DOHH2 (cell line): Measurements from ENCODE around the gene ARPC2.

Experiments
- CTCF ChIP-seq: fragments of 200-600 bp; sonication (generic); IDR thresholded peaks from one replicate; pipeline ENCODE4 v1.5.1; 2014; ENCODE audit warnings: antibody characterized with exemption, mild to moderate bottlenecking, low read depth, low read length; ENCODE audit not compliant: poor library complexity, severe bottlenecking
- EZH2phosphoT487 ChIP-seq: fragments of 200-600 bp; sonication (generic); IDR thresholded peaks from 2 replicates; pipeline ENCODE4 v1.6.1; 2017; ENCODE audit warnings: borderline replicate concordance, mild to moderate bottlenecking, antibody characterized with exemption, low read length, moderate library complexity, mixed read lengths

GRCh38 chr2:218228366-218229090 is 11.5 kb downstream of the ARPC2 start:
- TF ChIP-seq CTCF (no peak), EZH2phosphoT487 (no peak)
